HepG2 (cell line): ENCODE results near the gene TMEM125. TPM values are rescaled to one million over a fixed set of nuclear protein-coding genes. Genes with fewer than 3 reads are reported as not detected.

Experiments
- ATAC-seq: fragments of 200-7000 bp; cut with Tn5 transposase; 3 replicates; pipeline ENCODE4 v1.9.1; 2020; ENCODE audit warnings: mild to moderate bottlenecking, moderate library complexity
- BruUV-seq: library from RNA; stranded (reverse); fragments of 400-500 nt; replicated peaks from 2 replicates; lab custom pipeline; 2021; lab: Mats Ljungman, UMichigan
- CTCF ChIA-PET: fragments of 300-600 bp; formaldehyde crosslinking; extraction: SDS; loops from one replicate; lab custom pipeline; 2021; ENCODE audit warnings: low total read pairs, inconsistent platforms, low intra/inter-chr PET ratio; lab: Yijun Ruan, JAX
- POLR2A ChIA-PET: fragments of 350-600 bp; sonication (Branson Sonifier 250); formaldehyde crosslinking; loops from one replicate; lab custom pipeline; 2020; ENCODE audit warnings: antibody characterized with exemption, inconsistent platforms; lab: Yijun Ruan, JAX
- DNase-seq: peaks from one replicate; pipeline ENCODE4 v3.0.0-alpha.2; 2015; ENCODE audit warnings: low spot score
- FAIRE-seq: peaks from 3 replicates; lab custom pipeline; 2011; peaks lifted over from hg19 to GRCh38; lab: Jason Lieb, UNC
- H2AFZ ChIP-seq: one replicate; pipeline ENCODE4 v1.6.1; 2011; ENCODE audit warnings: low read length, inconsistent platforms
- H3K27ac ChIP-seq: fragments of 300-600 bp; 3 replicates; pipeline ENCODE4 v1.8.0; 2011; ENCODE audit warnings: mixed run types, mild to moderate bottlenecking, mixed read lengths, low read length, inconsistent platforms; ENCODE audit not compliant: insufficient read depth; ENCODE audit errors: extremely low read length
- H3K27me3 ChIP-seq, 2 experiments: fragments of 200-600 bp in 1 of 2; 2 replicates in 1 of 2; 3 replicates in 1 of 2; pipeline versions ENCODE4 v1.6.0 to v1.8.0; 2011; ENCODE audit warnings: low read length in 2 of 2, mild to moderate bottlenecking in 2 of 2, moderate library complexity in 2 of 2, inconsistent platforms in 1 of 2; ENCODE audit not compliant: insufficient read depth in 2 of 2, control insufficient read depth in 1 of 2
- H3K36me3 ChIP-seq, 2 experiments: fragments of 200-600 bp in 1 of 2; replicated peaks in 1 of 2; 2 replicates in 1 of 2; 3 replicates in 1 of 2; pipeline versions ENCODE4 v1.5.1 to v1.8.0; 2011; ENCODE audit warnings: low read length in 2 of 2, inconsistent platforms in 1 of 2; ENCODE audit not compliant: insufficient read depth in 2 of 2, control insufficient read depth in 1 of 2
- H3K4me1 ChIP-seq: 2 replicates; pipeline ENCODE4 v1.5.1; 2012; ENCODE audit warnings: low read length, inconsistent platforms; ENCODE audit not compliant: insufficient read depth
- H3K4me2 ChIP-seq: 2 replicates; pipeline ENCODE4 v1.6.0; 2011; ENCODE audit warnings: low read depth, low read length, inconsistent platforms
- H3K4me3 ChIP-seq, 3 experiments: fragments of 200-600 bp in 1 of 3; sonication (generic), shearing (Covaris generic) in 1 of 3; replicated peaks in 1 of 3; 2 replicates each; pipeline ENCODE4 v1.5.1; 2011 to 2016; ENCODE audit warnings: low read length in 3 of 3, inconsistent platforms in 2 of 3, low read depth in 2 of 3, mild to moderate bottlenecking in 2 of 3, control low read depth in 1 of 3, mixed read lengths in 1 of 3; ENCODE audit not compliant: insufficient read depth in 1 of 3
- H3K79me2 ChIP-seq: one replicate; pipeline ENCODE4 v1.6.1; 2011; ENCODE audit warnings: low read length, inconsistent platforms; ENCODE audit not compliant: insufficient read depth
- H3K9ac ChIP-seq: 2 replicates; pipeline ENCODE4 v1.6.0; 2011; ENCODE audit warnings: mild to moderate bottlenecking, low read depth, low read length, inconsistent platforms; ENCODE audit not compliant: insufficient read depth
- H3K9me3 ChIP-seq: 2 replicates; pipeline ENCODE4 v1.5.1; 2012; ENCODE audit warnings: mild to moderate bottlenecking, low read length
- H4K20me1 ChIP-seq: 2 replicates; pipeline ENCODE4 v1.6.0; 2011; ENCODE audit warnings: inconsistent platforms, mild to moderate bottlenecking, low read length, moderate library complexity; ENCODE audit not compliant: insufficient read depth
- GFI1 ChIP-seq: sonication (generic); formaldehyde crosslinking; IDR thresholded peaks from 2 replicates; pipeline ENCODE4 v1.5.0; 2020; ENCODE audit warnings: missing genetic modification reagents, mild to moderate bottlenecking, borderline replicate concordance
- GTF3A ChIP-seq: sonication (generic); formaldehyde crosslinking; conservative IDR thresholded peaks from 2 replicates; pipeline ENCODE4 v1.4.0; 2020; ENCODE audit warnings: mild to moderate bottlenecking, missing genetic modification reagents
- MTA1 ChIP-seq: sonication (generic); formaldehyde crosslinking; IDR thresholded peaks from 2 replicates; pipeline ENCODE4 v1.4.0; 2020; ENCODE audit warnings: missing genetic modification reagents, mild to moderate bottlenecking, borderline replicate concordance
- STAG1 ChIP-seq: sonication (generic); formaldehyde crosslinking; IDR thresholded peaks from 2 replicates; pipeline ENCODE4 v1.4.0; 2020; ENCODE audit warnings: missing genetic modification reagents
- TAF1 ChIP-seq: sonication (generic); formaldehyde crosslinking; IDR thresholded peaks from 2 replicates; pipeline ENCODE4 v1.4.0; 2020; ENCODE audit warnings: missing genetic modification reagents
- ZNF644 ChIP-seq: IDR thresholded peaks from 2 replicates; pipeline ENCODE4 v1.6.1; 2016; ENCODE audit warnings: low read depth
- ZNF7 ChIP-seq: IDR thresholded peaks from 2 replicates; pipeline ENCODE4 v1.6.1; 2016; ENCODE audit warnings: missing biosample characterization, missing genetic modification reagents
- WGBS: methylation state at CpG from one replicate; pipeline ENCODE4 v1.1.6; 2017; ENCODE audit warnings: low lambda C conversion rate; 5-methylcytosine and 5-hydroxymethylcytosine counted together
- in situ Hi-C: cut with HindIII; loops from 2 replicates; pipeline ENCODE4 v1.10.0; 2017; ENCODE audit warnings: low pct_unique_long_range_greater_than_20kb; ENCODE audit not compliant: extremely low pct_ligation_motif_present
- intact Hi-C: fragments of 100-400 bp; cut with micrococcal nuclease; formaldehyde crosslinking; loops from one replicate; pipeline ENCODE4 v1.10.0; 2022; ENCODE audit not compliant: unreplicated experiment
- polyA plus RNA-seq, 8 experiments: library from polyadenylated mRNA; depleted of rRNA in 3 of 8; stranded (reverse) in 7 of 8; unstranded in 1 of 8; fragments of >200 nt; fragmentation: Illumina TruSeq in 4 of 8; extraction: Trizol in 4 of 8; gene quantifications; 2 replicates each; pipeline versions ENCODE4 v1.2.1 to v1.2.3, GENCODE V29; 2011 to 2016; ENCODE audit warnings: low read depth in 4 of 8, missing spikeins in 1 of 8, mixed read lengths in 1 of 8; ENCODE audit not compliant: insufficient read depth in 1 of 8
- total RNA-seq, 5 experiments: library from RNA; depleted of rRNA; stranded (reverse); fragments of >200 nt; fragmentation: Illumina TruSeq; extraction: Trizol; gene quantifications; 2 replicates each; pipeline ENCODE4 v1.2.3, GENCODE V29; 2016; ENCODE audit warnings: low read depth in 1 of 5
- TF ChIP-seq, protein P1 (sequence below): sonication (generic); formaldehyde crosslinking; IDR thresholded peaks from 2 replicates; pipeline ENCODE4 v1.8.1; 2023; ENCODE audit warnings: mild to moderate bottlenecking, missing genetic modification reagents, borderline replicate concordance
- TF ChIP-seq, protein P2 (sequence below): sonication (generic); formaldehyde crosslinking; IDR thresholded peaks from 2 replicates; pipeline ENCODE4 v1.4.0; 2020; ENCODE audit warnings: missing genetic modification reagents, borderline replicate concordance
- TF ChIP-seq, protein P3 (sequence below): sonication (generic); formaldehyde crosslinking; IDR thresholded peaks from 2 replicates; pipeline ENCODE4 v1.4.0; 2020; ENCODE audit warnings: missing genetic modification reagents, borderline replicate concordance

The TMEM125 gene
- total and polyA plus RNA-seq, 2 of the 13 experiments (the other 11 are each of a cell fraction or from before 2014, with no cell fraction given): 0.03 TPM; not detected in 1

DNA sequence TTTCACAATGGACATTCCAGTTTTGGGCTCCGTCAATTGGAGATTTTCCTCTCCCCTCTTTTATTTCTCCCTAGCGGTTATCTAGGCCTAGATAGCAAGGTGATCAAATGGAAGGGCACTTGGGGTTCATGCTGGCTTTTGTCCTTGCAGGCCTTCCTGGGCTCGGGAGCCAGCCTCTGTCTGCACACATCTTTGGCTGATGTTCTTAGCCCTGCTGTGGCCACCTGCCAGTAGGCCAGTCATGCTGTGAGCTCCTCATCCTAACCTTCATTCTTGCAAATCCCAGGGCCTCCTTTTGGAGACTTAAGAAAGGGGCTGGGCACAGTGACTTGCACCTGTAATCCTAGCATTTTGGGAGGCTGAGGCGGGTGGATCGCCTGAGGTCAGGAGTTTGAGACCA, 44.5 kb downstream of the TMEM125 start:
- Histone ChIP-seq H3K27me3 (peaks cover 7 to 43% of the 10 kb centered on the region in 2 experiments), H4K20me1 (no peaks in the 10 kb centered on the region), H3K4me2 (no peak overlapping the region), H3K27ac (no peak overlapping the region), H3K9me3 (no peaks in the 10 kb centered on the region), H3K79me2 (no peaks in the 10 kb centered on the region), H3K4me3 (no peak overlapping the region), H3K9ac (no peak overlapping the region), H2AFZ (no peak overlapping the region), H3K36me3 (no peaks in the 10 kb centered on the region), H3K4me1 (peaks cover 31% of the 10 kb centered on the region)
- ChIA-PET POLR2A (no interaction called here), CTCF (no interaction called here)
- BruUV-seq: no TSS peak
- DNase-seq (no peak), ATAC-seq (no peak), FAIRE-seq (no peak)
- TF ChIP-seq ZNF7 (CRISPR knock-in tag) (peak; percentile 93), MTA1 (CRISPR knock-in tag) (no peak)
- WGBS: 42% methylated on average over 5 of the region's 5 CpGs
- intact Hi-C loops (no loop called here), in situ Hi-C loops (no loop called here)

DNA sequence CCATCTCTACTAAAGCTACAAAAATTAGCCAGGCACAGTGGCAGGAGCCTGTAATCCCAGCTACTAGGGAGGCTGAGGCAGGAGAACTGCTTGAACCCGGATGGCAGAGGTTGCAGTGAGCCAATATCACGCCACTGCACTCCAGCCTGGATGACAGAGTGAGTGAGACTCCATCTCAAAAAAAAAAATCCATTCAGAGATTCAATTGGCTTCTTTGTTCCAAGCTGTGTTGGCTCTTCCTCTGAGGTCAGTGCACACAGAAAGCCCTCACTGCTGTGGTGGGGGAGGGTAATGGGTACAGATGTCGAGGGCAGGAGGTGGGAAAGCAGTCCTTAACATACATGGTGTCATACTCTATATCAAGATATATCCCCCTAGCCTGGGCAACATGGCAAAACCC, 45.7 kb downstream of the TMEM125 start:
- no peak for TF ChIP-seq GTF3A (CRISPR knock-in tag)
- TF ChIP-seq, protein P1, sequence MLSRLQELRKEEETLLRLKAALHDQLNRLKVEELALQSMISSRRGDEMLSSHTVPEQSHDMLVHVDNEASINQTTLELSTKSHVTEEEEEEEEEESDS (CRISPR knock-in tag): no peak
- TF ChIP-seq ZNF644: no peak
- TF ChIP-seq, protein P2, sequence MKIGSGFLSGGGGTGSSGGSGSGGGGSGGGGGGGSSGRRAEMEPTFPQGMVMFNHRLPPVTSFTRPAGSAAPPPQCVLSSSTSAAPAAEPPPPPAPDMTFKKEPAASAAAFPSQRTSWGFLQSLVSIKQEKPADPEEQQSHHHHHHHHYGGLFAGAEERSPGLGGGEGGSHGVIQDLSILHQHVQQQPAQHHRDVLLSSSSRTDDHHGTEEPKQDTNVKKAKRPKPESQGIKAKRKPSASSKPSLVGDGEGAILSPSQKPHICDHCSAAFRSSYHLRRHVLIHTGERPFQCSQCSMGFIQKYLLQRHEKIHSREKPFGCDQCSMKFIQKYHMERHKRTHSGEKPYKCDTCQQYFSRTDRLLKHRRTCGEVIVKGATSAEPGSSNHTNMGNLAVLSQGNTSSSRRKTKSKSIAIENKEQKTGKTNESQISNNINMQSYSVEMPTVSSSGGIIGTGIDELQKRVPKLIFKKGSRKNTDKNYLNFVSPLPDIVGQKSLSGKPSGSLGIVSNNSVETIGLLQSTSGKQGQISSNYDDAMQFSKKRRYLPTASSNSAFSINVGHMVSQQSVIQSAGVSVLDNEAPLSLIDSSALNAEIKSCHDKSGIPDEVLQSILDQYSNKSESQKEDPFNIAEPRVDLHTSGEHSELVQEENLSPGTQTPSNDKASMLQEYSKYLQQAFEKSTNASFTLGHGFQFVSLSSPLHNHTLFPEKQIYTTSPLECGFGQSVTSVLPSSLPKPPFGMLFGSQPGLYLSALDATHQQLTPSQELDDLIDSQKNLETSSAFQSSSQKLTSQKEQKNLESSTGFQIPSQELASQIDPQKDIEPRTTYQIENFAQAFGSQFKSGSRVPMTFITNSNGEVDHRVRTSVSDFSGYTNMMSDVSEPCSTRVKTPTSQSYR (CRISPR knock-in tag): peak; percentile 29; the same call in 1 of the 2 replicates
- no peak for TF ChIP-seq TAF1
- TF ChIP-seq GFI1 (CRISPR knock-in tag): no peak
- TF ChIP-seq, protein P3, sequence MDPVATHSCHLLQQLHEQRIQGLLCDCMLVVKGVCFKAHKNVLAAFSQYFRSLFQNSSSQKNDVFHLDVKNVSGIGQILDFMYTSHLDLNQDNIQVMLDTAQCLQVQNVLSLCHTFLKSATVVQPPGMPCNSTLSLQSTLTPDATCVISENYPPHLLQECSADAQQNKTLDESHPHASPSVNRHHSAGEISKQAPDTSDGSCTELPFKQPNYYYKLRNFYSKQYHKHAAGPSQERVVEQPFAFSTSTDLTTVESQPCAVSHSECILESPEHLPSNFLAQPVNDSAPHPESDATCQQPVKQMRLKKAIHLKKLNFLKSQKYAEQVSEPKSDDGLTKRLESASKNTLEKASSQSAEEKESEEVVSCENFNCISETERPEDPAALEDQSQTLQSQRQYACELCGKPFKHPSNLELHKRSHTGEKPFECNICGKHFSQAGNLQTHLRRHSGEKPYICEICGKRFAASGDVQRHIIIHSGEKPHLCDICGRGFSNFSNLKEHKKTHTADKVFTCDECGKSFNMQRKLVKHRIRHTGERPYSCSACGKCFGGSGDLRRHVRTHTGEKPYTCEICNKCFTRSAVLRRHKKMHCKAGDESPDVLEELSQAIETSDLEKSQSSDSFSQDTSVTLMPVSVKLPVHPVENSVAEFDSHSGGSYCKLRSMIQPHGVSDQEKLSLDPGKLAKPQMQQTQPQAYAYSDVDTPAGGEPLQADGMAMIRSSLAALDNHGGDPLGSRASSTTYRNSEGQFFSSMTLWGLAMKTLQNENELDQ (CRISPR knock-in tag): no peak
- no peak for TF ChIP-seq STAG1 (CRISPR knock-in tag)
- DNase-seq: no peak
- no peak for ATAC-seq
- no peak for FAIRE-seq
- intact Hi-C loops (no loop called here), in situ Hi-C loops (no loop called here)
- Histone ChIP-seq H3K4me2 (no peak overlapping the region), H3K36me3 (no peaks in the 10 kb centered on the region), H2AFZ (no peak overlapping the region), H4K20me1 (no peaks in the 10 kb centered on the region), H3K4me1 (peaks cover 31% of the 10 kb centered on the region), H3K9ac (no peak overlapping the region), H3K79me2 (no peaks in the 10 kb centered on the region), H3K9me3 (no peaks in the 10 kb centered on the region), H3K27me3 (peaks cover 7 to 40% of the 10 kb centered on the region in 2 experiments), H3K27ac (no peak overlapping the region), H3K4me3 (no peak overlapping the region)
- WGBS: 5% methylated on average over 3 of the region's 3 CpGs
- no TSS peak for BruUV-seq
- CTCF ChIA-PET: no interaction called here
- POLR2A ChIA-PET: no interaction called here
